ENCODE data around the gene SAP30.

- no peak for TF ChIP-seq EZH2phosphoT487 (IDR thresholded peaks at IDR 0.05; ENCODE audit: low read depth)
- TF ChIP-seq CTCF (IDR thresholded peaks at IDR 0.05; ENCODE audit: low read depth, low read length) = no peak
Measured at GRCh38 chr4:173415885-173416653, 45.3 kb downstream of the SAP30 start.

All from OCI-LY3 (cell line).